GM21360 (cell line): ENCODE measurements around the gene PLEKHA8.
"Not testable (repeated sequence)": the region's sequence is repeated elsewhere in the genome, so short reads cannot be mapped to it uniquely, and the experiment has no call there.

Experiments
- ATAC-seq: cut with Tn5 transposase; IDR thresholded peaks from one replicate; pipeline ENCODE4 v1.9.1; 2021; ENCODE audit warnings: mild to moderate bottlenecking, moderate library complexity; ENCODE audit not compliant: unreplicated experiment

The PLEKHA8 gene

GRCh38 chr7:30093420-30093952 is 65.3 kb downstream of the PLEKHA8 start:
- no peak for ATAC-seq

- ATAC-seq = not testable (repeated sequence)
These were observed 70.4 kb downstream of the PLEKHA8 start for GRCh38 chr7:30098599-30098998.

DNA sequence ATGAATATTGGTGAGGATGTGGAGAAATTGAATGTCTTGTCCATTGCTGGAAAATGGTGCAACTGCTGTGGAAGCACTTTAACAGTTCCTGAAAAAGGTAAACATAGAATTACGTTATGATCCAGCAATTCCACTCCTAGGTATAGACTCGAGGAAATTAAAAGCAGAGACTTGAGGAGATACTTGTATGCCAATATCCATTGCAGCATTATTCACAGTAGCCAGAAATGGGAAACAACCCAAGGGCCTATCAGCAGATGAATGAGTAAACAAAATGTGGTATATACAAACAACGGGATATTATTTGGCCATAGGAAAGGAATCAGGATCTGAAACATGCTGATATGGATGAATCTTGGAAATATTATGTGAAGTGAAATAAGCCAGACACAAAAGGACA is 74.1 kb downstream of the PLEKHA8 start:
- ATAC-seq = no peak

DNA sequence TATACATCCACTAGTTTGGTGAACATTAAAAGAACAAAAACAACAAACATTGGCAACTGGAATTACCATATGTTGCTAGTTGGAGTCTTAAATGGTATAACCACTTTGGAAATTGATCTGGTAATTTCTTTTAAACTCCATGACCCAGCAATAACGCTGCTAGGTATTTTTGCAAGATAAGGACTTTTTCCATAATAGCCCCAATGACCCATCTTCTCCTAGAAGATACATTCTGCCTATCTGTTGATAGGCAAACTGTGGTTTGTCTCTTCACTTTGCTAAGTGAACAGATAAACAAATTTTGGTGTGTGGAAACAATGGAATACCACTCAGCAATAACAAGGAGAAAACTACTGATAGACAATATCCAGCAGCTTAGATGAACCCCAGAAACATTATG is 75.9 kb downstream of the PLEKHA8 start:
- no peak for ATAC-seq

- ATAC-seq = no peak
These were observed 84.0 kb downstream of the PLEKHA8 start for GRCh38 chr7:30112103-30112713.

- ATAC-seq = no peak
These were observed 84.9 kb downstream of the PLEKHA8 start for GRCh38 chr7:30113144-30113543.

DNA sequence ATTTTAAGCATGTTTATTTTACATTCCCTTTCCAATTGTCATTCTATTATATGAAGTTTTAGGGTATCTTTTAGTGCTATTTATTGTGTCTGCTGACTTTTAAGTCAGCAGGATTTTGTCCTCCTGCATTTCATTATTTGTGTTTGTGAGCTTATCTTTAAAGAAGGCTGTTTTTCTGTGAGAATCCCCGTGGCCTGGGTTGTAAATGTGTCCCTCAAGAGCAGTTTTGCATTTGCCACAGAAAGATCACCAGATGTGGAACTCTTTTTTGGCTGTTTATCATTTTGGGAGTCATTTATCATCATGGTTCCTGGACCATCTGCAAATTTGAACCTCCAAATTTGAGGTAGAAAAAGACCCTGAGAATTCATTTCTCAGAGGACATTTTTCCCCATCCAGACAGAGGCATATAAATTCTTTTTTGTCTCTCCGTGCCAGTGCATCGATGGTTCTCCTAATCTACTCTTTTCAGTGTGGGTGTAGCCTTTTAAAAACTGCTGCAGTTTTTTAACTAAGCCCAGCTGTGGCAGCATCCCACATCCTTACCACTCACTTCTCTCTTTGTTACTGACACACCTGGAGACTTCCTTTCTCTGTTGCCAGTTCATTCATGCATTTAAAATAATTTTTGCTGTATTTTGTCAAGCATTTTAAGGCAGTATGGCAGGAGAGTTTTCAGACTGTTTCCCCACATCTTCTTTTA is 86.5 kb downstream of the PLEKHA8 start:
- ATAC-seq = no peak

DNA sequence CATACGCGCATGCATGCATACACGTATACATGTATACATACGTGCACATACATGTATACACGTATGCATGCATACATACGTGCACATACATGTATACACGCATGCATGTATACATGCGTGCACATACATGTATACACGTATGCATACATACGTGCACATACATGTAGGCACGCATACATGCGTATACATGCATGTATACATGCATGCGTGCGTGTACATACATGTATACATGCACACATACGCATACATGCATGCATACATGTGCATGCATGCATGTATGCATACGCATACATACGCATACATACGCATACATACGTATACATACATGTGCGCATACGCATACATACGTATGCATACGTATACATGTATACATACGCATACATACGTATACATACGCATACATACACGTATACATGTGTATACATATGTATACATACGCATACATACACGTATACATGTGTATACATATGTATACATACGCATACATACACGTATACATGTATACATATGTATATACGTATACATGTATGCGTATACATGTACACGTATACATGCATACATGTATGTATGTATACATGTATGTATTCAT is 87.6 kb downstream of the PLEKHA8 start:
- ATAC-seq = no peak

DNA sequence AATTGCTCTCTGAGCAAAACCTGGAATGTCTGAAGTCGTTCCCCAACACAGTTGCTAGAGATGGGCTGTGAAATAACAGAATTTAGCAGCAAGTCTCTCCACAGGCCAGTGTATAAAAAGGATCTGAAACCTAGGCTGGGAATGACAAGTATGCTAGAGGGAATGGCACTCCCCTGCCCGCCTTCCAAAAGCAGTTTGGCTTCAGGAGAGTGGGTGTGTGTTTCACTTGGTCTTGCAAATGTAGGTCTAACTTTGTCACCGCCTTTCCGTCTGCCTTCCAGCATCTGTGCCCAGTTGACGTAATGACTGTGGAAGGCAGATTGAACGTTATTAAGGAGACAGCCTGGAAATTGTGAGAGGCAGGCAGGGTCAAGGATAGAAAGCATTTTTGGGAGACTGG is 88.6 kb downstream of the PLEKHA8 start:
- ATAC-seq = no peak

DNA sequence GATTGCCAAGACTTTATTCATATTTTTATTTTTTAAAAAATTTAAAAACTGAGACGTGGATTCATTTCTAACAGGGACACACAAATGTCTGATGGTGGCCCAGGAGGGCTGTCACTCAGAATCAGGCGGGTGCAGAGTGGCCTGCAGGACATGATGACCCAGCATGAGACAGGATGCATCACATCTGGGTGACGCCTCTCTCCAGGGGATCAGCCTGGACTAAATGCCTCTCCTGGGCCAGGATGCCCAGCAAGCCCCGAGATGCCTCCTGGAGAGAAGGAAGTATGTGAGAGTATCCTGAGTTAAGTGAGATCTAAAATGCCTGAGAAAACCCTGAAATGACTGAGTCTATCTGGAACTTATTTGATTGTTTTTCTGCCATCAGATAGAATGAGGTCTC is 89.7 kb downstream of the PLEKHA8 start:
- ATAC-seq = no peak

GRCh38 chr7:30119890-30120577 is 91.8 kb downstream of the PLEKHA8 start:
- no peak for ATAC-seq

DNA sequence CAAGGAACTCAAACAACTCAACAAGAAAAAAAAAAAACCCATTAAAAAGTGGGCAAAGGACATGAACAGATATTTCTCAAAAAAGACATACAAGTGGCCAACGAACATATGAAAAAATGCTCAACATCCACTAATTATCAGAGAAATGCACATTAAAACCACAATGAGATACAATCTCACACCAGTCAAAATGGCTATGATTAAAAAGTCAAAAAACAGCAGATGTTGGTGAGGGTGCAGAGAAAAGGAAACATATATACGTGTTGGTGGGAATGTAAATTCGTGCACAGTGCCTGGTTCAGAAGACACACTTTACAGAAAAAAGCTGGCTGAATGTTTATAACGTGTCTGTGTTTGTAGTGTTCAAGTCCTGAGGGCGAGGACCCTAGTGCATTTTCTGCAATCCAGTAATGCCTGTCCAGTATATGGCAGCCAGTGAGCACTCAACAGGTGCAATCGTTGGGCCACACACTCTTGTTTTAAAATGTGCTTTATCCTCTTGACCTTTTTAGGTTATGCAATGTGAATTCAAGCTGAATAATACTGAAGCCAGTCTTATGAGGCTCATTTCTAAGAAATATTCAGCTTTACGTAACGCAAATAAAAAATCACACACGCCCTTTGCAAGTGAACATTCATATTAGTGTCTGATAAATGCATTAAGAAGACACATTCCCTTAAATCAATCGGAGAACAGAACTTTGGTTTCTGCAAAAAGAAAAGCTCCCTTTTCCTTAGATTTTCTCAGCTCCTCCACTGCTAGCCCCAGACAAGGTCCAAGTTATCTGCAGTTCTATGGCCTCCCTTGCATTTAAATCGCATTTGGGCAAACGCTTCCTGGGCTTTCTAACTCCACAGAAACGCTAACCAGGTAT is 105.8 kb downstream of the PLEKHA8 start:
- no peak for ATAC-seq

- ATAC-seq = peak; percentile 77
These were observed 106.5 kb downstream of the PLEKHA8 start, which contains the start of gene MTURN for GRCh38 chr7:30134611-30135300. TSS of gene MTURN (plus strand) at chr7:30134986. CDS start at chr7:30135137, 151 bp downstream.

GRCh38 chr7:30135301-30136116 is 107.3 kb downstream of the PLEKHA8 start:
- peak; percentile 38 for ATAC-seq

GRCh38 chr7:30136117-30136731 is 108.0 kb downstream of the PLEKHA8 start:
- no peak for ATAC-seq

DNA sequence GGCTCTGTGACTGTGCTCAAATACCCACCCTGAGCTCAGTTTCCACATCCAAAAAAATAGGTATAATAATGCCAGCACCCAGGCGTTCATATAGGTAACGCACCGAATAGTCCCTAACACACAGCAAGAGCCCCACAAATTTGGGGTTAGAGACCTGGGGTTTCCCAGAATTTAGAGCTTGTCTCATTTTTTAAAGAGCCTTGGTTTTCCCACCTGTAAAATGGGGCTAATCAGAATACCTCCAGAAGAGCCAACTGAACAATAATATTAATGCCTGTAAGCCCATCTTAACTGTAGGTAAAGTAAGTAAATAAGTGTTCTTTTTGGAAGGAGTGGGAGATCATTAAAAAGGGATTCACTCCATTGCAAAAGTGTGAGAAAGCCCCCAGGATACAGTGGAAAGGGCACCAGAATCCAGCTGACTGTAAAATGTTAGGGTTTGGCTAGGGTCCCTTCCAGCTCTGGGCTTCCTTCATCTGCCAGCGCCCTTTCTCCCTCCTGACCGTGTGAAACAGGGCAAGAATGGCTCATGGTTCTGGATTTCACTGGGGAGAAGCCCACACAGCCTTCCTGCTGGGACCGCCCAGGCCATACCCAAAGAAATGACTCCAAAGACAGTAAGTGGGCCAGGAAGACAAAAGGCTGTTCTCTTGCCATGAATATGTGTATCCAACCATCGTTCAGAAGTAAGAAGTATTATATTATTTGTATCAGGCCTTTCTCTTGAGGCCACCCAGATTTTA is 108.7 kb downstream of the PLEKHA8 start:
- no peak for ATAC-seq

- ATAC-seq = no peak
These were observed 111.7 kb downstream of the PLEKHA8 start for GRCh38 chr7:30139836-30140384.

DNA sequence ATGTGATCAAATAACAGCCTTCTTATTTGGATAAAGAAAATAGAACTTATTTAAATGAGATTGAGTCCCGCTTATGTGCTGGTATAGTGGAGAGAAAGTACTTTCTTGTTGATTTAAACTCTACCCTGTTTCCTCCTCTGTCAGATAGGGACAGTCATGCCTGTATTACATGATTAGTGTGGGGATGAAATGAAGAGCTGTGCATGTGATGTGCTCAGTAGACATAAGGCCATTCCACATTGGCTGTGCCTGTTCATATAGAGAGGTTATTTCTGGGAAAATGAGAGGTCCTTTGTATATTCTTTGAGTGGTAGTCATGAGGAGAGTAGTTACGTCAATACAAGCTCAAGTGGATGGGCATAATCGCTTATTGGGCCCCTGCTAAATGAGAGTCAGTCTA is 112.2 kb downstream of the PLEKHA8 start:
- ATAC-seq = no peak
